Transverse colon (tissue), 4 donors: Measurements from ENCODE around the gene PDE4B.

Source experiments
- CTCF ChIP-seq, 5 experiments: fragments of 200-600 bp in 3 of 5; fragments of 450-650 bp in 2 of 5; sonication (generic) in 3 of 5; IDR thresholded peaks; 1 replicate in 2 of 5; 2 replicates in 3 of 5; pipeline ENCODE4 v1.5.1; 2016 to 2017; ENCODE audit warnings: antibody characterized with exemption in 5 of 5, inconsistent platforms in 3 of 5, mild to moderate bottlenecking in 2 of 5, moderate library complexity in 1 of 5
- EP300 ChIP-seq: sonication (generic); formaldehyde crosslinking; IDR thresholded peaks from one replicate; pipeline ENCODE4 v1.6.1; 2017; ENCODE audit warnings: antibody characterized with exemption, low read depth
- POLR2A ChIP-seq: fragments of 450-650 bp; IDR thresholded peaks from one replicate; pipeline ENCODE4 v1.6.1; 2016; ENCODE audit warnings: antibody characterized with exemption, mild to moderate bottlenecking, moderate library complexity
- POLR2AphosphoS5 ChIP-seq, 3 donors: sonication (generic); formaldehyde crosslinking; IDR thresholded peaks; one replicate each; pipeline ENCODE4 v1.6.1; 2016; ENCODE audit warnings: antibody characterized with exemption in 3 of 3

DNA sequence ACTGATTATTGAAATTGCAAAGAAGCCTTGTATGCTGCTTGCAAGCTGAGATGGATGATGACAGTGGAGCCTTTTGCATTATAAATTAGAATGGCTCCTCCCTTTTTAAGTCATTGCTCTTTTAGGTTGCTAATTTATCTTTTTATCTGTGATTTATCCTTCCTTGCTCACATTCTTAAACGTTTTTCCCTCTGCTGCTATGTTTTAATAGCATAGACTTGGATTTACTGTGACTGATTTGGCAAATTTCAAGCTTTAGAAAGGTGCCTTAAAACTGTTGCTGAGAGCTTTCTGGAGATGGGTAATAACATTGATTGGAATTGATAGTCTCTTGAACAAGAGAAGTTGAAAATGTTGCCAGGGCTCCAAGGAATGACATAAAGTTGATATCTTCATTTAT lies 427.8 kb downstream of the PDE4B start:
- TF ChIP-seq POLR2AphosphoS5 (IDR thresholded peaks at IDR 0.05) (no peak), CTCF (IDR thresholded peaks at IDR 0.05) (no peak), EP300 (no peak), POLR2A (no peak)
